GM12878 (cell line): ENCODE results near the gene ATP2A3. TPM values are rescaled to one million over a fixed set of nuclear protein-coding genes. Genes with fewer than 3 reads are reported as not detected.

Experiments
- BACH1 ChIP-seq: fragments of 450-650 bp; IDR thresholded peaks from 2 replicates; pipeline ENCODE4 v1.6.1; 2017; ENCODE audit warnings: mild to moderate bottlenecking, borderline replicate concordance
- CHD1 ChIP-seq: IDR thresholded peaks from 2 replicates; pipeline ENCODE4 v1.6.1; 2012; ENCODE audit warnings: low read depth, low read length, improper control_type of control experiment
- CHD4 ChIP-seq: fragments of 200-600 bp; sonication (generic); IDR thresholded peaks from 2 replicates; pipeline ENCODE4 v1.6.1; 2016; ENCODE audit warnings: mild to moderate bottlenecking
- FOXK2 ChIP-seq: fragments of 450-650 bp; IDR thresholded peaks from 2 replicates; pipeline ENCODE4 v1.6.1; 2017; ENCODE audit warnings: mild to moderate bottlenecking, moderate library complexity
- NFIC ChIP-seq: IDR thresholded peaks from 2 replicates; pipeline ENCODE4 v1.6.1; 2012; ENCODE audit warnings: low read depth, mild to moderate bottlenecking, inconsistent platforms, low read length, moderate library complexity
- NRF1 ChIP-seq: conservative IDR thresholded peaks from 2 replicates; pipeline ENCODE4 v1.6.1; 2011; ENCODE audit warnings: mild to moderate bottlenecking, low read depth, low read length, improper control_type of control experiment
- RAD51 ChIP-seq: fragments of 450-650 bp; IDR thresholded peaks from 2 replicates; pipeline ENCODE4 v1.6.1; 2016; ENCODE audit warnings: moderate library complexity, mild to moderate bottlenecking, inconsistent platforms
- TCF3 ChIP-seq: IDR thresholded peaks from 2 replicates; pipeline ENCODE4 v1.6.1; 2012; ENCODE audit warnings: low read depth, mild to moderate bottlenecking, low read length, borderline replicate concordance; ENCODE audit not compliant: insufficient read depth
- ZBTB33 ChIP-seq: fragments of 450-650 bp; IDR thresholded peaks from 2 replicates; pipeline ENCODE4 v1.6.1; 2017; ENCODE audit warnings: mild to moderate bottlenecking
- ZBTB4 ChIP-seq: fragments of 450-650 bp; formaldehyde crosslinking; IDR thresholded peaks from 2 replicates; pipeline ENCODE4 v1.4.0; 2022; ENCODE audit warnings: mild to moderate bottlenecking, moderate library complexity
- ZNF24 ChIP-seq: fragments of 450-650 bp; IDR thresholded peaks from 2 replicates; pipeline ENCODE4 v1.6.1; 2017; ENCODE audit warnings: antibody characterized with exemption, mild to moderate bottlenecking
- ZNF274 ChIP-seq: IDR thresholded peaks from one replicate; pipeline ENCODE4 v1.8.0; 2011; ENCODE audit not compliant: insufficient read length, insufficient read depth
- ZNF384 ChIP-seq: IDR thresholded peaks from 2 replicates; pipeline ENCODE4 v1.6.1; 2012; ENCODE audit warnings: low read depth, mild to moderate bottlenecking, low read length, improper control_type of control experiment, borderline replicate concordance
- polyA plus RNA-seq, 11 experiments: library from polyadenylated mRNA; depleted of rRNA in 4 of 11; unstranded in 6 of 11; stranded (reverse) in 5 of 11; fragments of >200 nt; fragmentation: Nextera tagmentation in 4 of 11; fragmentation: Illumina TruSeq in 1 of 11; extraction: Ambion mirVana in 4 of 11; extraction: Trizol in 1 of 11; gene quantifications; 1 replicate in 1 of 11; 2 replicates in 10 of 11; pipeline versions ENCODE4 v1.2.1 to v1.2.3, GENCODE V29; 2011 to 2016; ENCODE audit warnings: inconsistent platforms in 2 of 11, missing spikeins in 2 of 11, low read depth in 1 of 11
- total RNA-seq, 4 experiments: library from RNA; depleted of rRNA in 3 of 4; stranded (reverse); fragments of >200 nt in 3 of 4; fragmentation: Illumina TruSeq in 1 of 4; extraction: Trizol in 1 of 4; gene quantifications; 2 replicates each; pipeline versions ENCODE4 v1.2.1 to v1.2.3, GENCODE V29; 2013 to 2021
- TF ChIP-seq, protein P1 (sequence below): fragments of 450-650 bp; IDR thresholded peaks from 2 replicates; pipeline ENCODE4 v1.6.1; 2016; ENCODE audit warnings: mild to moderate bottlenecking, moderate library complexity, borderline replicate concordance
- TF ChIP-seq, protein P2 (sequence below): IDR thresholded peaks from 2 replicates; pipeline ENCODE4 v1.6.1; 2011; ENCODE audit warnings: low read depth, low read length, improper control_type of control experiment, borderline replicate concordance
- TF ChIP-seq, protein P3 (sequence below), 3 experiments: IDR thresholded peaks in 2 of 3; conservative IDR thresholded peaks in 1 of 3; 2 replicates each; pipeline ENCODE4 v1.5.1; 2011; ENCODE audit warnings: low read depth in 3 of 3, low read length in 3 of 3, mild to moderate bottlenecking in 3 of 3, control low read depth in 2 of 3, moderate library complexity in 2 of 3, inconsistent platforms in 1 of 3, mixed read lengths in 1 of 3; ENCODE audit not compliant: control insufficient read depth in 2 of 3, insufficient read depth in 1 of 3; ENCODE audit errors: extremely low read depth in 1 of 3

Gene ATP2A3
- total and polyA plus RNA-seq, 10 of the 15 experiments (the other 5 are each of a cell fraction or from before 2014, with no cell fraction given): 1.0 to 99.2 (median 37.9) TPM

DNA sequence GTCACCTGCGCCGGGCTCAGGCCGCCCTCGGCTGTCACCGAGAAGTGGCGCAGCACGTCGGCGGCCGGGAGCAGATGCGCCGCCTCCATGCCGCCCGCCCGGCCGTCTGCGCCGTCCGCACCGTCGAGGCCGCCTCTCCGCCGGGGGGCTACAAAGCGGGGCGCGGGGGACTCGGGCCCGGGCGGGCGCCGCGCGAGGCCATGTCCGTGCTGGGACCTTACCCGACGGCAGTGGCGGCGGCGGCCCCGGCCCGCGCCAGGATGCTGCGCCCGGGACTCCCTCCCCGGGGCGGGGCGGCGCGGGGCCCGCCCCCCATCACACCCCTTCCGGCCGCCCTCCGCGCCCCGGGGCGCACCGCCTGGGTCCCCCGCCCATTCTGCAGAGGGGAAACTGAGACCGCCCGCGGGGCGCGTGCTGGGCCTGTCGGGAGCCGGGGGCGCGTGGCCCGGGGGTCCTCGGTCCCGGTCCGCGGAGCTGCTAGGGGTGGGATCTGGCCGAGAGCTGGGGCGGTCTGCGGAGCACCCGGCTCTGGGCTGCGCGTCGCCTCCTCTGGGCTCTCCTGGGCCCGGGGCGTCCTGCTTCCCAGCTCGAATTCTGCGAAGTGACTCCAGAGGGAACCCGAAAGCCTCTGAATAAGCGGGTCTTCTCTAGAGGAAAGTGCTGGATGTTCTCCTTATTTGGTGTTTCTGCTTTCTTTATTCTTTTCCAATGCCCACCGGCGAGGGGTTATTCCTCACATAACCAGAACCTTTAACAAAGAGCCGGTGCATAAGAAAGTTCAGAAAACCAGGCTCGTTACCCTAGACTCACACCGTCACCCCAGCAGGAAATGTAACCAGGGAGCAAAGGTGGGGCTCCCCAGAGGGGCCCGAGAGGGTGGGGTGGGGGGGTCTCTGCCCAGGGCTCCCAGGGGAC is at the start of gene ATP2A3 (continued):
- TF ChIP-seq, protein P1, sequence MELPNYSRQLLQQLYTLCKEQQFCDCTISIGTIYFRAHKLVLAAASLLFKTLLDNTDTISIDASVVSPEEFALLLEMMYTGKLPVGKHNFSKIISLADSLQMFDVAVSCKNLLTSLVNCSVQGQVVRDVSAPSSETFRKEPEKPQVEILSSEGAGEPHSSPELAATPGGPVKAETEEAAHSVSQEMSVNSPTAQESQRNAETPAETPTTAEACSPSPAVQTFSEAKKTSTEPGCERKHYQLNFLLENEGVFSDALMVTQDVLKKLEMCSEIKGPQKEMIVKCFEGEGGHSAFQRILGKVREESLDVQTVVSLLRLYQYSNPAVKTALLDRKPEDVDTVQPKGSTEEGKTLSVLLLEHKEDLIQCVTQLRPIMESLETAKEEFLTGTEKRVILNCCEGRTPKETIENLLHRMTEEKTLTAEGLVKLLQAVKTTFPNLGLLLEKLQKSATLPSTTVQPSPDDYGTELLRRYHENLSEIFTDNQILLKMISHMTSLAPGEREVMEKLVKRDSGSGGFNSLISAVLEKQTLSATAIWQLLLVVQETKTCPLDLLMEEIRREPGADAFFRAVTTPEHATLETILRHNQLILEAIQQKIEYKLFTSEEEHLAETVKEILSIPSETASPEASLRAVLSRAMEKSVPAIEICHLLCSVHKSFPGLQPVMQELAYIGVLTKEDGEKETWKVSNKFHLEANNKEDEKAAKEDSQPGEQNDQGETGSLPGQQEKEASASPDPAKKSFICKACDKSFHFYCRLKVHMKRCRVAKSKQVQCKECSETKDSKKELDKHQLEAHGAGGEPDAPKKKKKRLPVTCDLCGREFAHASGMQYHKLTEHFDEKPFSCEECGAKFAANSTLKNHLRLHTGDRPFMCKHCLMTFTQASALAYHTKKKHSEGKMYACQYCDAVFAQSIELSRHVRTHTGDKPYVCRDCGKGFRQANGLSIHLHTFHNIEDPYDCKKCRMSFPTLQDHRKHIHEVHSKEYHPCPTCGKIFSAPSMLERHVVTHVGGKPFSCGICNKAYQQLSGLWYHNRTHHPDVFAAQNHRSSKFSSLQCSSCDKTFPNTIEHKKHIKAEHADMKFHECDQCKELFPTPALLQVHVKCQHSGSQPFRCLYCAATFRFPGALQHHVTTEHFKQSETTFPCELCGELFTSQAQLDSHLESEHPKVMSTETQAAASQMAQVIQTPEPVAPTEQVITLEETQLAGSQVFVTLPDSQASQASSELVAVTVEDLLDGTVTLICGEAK: no peak
- TF ChIP-seq, protein P2, sequence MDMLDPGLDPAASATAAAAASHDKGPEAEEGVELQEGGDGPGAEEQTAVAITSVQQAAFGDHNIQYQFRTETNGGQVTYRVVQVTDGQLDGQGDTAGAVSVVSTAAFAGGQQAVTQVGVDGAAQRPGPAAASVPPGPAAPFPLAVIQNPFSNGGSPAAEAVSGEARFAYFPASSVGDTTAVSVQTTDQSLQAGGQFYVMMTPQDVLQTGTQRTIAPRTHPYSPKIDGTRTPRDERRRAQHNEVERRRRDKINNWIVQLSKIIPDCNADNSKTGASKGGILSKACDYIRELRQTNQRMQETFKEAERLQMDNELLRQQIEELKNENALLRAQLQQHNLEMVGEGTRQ: no peak
- TF ChIP-seq ZNF274: no peak
- no peak for TF ChIP-seq NFIC
- TF ChIP-seq RAD51: no peak
- no peak for TF ChIP-seq NRF1
- 0 out of 2 replicates have a peak, but pooled peaks have one; percentile 59 for TF ChIP-seq TCF3
- TF ChIP-seq CHD1: no peak
- no peak for TF ChIP-seq ZBTB33
- TF ChIP-seq ZNF384: no peak
- TF ChIP-seq FOXK2: no peak
- TF ChIP-seq, protein P3, sequence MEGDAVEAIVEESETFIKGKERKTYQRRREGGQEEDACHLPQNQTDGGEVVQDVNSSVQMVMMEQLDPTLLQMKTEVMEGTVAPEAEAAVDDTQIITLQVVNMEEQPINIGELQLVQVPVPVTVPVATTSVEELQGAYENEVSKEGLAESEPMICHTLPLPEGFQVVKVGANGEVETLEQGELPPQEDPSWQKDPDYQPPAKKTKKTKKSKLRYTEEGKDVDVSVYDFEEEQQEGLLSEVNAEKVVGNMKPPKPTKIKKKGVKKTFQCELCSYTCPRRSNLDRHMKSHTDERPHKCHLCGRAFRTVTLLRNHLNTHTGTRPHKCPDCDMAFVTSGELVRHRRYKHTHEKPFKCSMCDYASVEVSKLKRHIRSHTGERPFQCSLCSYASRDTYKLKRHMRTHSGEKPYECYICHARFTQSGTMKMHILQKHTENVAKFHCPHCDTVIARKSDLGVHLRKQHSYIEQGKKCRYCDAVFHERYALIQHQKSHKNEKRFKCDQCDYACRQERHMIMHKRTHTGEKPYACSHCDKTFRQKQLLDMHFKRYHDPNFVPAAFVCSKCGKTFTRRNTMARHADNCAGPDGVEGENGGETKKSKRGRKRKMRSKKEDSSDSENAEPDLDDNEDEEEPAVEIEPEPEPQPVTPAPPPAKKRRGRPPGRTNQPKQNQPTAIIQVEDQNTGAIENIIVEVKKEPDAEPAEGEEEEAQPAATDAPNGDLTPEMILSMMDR (IDR thresholded peaks at IDR 0.05 in 2 of 3, conservative IDR thresholded peaks at IDR 0.05 in 1 of 3; ENCODE audit: control insufficient read depth in 2 of 3, extremely low read depth in 1 of 3, insufficient read depth in 1 of 3, low read depth in 3 of 3, low read length in 3 of 3): no peak
- no peak for TF ChIP-seq ZBTB4 (CRISPR knock-in tag)
- TF ChIP-seq BACH1: peak; percentile 88
- TF ChIP-seq CHD4: no peak
- no peak for TF ChIP-seq ZNF24
